ENCODE results near the gene ZNF329.

The ZNF329 gene

DNA sequence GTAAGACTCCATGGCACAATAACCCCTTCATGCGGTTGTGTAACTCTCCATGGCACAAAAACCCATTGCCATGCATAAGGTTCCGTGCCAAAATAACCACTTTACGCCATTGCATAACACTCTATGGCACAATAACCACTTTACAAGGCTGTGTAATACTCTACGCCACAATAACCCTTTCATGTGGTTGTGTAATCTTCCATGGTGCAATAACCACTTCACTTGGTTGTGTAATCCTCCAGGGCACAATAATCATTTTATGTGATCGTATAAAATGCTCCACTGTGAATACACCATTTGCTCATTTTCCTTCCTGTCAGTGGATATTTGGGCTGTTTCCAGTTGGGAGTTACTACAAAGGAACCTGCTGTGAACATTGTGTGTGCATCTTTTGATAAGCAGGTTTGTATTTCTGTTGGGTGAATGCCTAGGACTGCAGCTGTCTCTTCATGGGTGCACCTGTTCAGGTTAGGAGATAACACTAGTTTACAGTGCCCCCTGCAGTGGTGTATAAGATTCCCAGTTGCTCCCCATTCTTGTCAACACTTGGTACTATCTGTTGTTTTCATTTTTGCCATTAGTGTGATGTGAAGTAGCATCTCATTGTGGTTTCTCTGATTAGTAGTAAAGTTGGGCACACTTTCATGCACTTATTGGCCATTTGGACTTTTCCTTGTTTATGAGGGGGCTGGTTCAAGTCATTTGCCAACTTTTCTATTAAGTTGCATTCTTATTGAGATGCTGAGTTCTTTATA lies 31.4 kb downstream of the ZNF329 start:
- H3K4me3 ChIP-seq (ENCODE audit: control insufficient read depth, low read depth, low read length) = no peak overlapping the region
- DNase-seq (ENCODE audit: low read depth) = no peak
- TF ChIP-seq, protein P1, sequence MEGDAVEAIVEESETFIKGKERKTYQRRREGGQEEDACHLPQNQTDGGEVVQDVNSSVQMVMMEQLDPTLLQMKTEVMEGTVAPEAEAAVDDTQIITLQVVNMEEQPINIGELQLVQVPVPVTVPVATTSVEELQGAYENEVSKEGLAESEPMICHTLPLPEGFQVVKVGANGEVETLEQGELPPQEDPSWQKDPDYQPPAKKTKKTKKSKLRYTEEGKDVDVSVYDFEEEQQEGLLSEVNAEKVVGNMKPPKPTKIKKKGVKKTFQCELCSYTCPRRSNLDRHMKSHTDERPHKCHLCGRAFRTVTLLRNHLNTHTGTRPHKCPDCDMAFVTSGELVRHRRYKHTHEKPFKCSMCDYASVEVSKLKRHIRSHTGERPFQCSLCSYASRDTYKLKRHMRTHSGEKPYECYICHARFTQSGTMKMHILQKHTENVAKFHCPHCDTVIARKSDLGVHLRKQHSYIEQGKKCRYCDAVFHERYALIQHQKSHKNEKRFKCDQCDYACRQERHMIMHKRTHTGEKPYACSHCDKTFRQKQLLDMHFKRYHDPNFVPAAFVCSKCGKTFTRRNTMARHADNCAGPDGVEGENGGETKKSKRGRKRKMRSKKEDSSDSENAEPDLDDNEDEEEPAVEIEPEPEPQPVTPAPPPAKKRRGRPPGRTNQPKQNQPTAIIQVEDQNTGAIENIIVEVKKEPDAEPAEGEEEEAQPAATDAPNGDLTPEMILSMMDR (IDR thresholded peaks at IDR 0.05; ENCODE audit: control insufficient read depth, insufficient read depth, low read depth, low read length, missing control alignments) = no peak

DNA sequence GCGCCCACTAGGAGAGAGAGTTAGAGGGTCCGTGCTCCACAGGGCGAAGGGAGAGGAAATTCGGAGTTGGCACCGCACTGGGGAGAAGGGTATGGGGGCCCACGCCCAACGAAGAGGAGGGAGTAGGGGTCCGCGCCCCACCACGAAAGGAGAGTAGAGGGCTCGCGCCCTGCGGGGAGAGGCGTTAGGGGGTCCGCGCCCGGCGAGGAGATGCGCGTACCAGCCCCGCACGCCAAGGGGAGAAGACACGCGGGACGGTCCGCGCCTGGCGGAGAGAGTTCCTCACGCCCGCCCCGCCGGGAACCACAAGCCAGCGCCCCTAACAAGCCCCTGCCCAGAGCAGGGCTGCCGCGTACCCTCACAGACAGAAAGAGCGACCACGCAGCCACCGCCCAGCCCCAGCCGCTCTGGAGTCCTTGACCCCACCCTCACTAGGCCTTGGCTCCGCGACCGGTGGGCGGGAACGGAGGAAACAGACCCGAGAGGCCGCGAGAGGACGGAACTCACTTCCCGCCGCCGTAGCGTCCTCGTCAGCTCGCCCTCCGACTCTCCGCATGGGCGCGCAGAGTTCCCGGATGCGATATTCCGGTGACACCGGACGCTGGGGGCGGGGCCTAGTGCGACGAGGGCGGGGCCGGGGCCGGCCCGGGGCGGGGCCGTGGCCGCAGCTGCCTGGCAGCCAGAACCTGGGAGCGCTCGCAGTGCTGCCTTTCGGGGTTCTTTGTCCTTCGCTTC lies 32.6 kb downstream of the ZNF329 start:
- no peak overlapping the region for H3K4me3 ChIP-seq (ENCODE audit: control insufficient read depth, low read depth, low read length)
- no peak for DNase-seq (ENCODE audit: low read depth)
- TF ChIP-seq, protein P1 (IDR thresholded peaks at IDR 0.05; ENCODE audit: control insufficient read depth, insufficient read depth, low read depth, low read length, missing control alignments) = no peak

DNA sequence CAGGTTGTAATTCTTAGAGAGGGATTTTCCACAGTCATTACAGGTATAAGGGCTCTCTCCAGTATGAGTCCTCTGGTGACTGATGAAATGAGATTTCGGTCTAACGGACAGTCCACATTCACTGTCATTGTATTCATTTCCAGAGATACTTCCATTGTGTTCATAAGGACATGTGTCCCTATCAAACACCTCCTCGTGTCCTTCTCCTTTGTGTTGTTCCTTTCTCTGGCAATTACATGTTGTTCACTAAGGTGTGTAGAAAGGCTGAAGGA lies 42.1 kb downstream of the ZNF329 start:
- DNase-seq (ENCODE audit: low read depth) = no peak
- H3K4me3 ChIP-seq (ENCODE audit: control insufficient read depth, low read depth, low read length) = no peak overlapping the region
- TF ChIP-seq, protein P1 (IDR thresholded peaks at IDR 0.05; ENCODE audit: control insufficient read depth, insufficient read depth, low read depth, low read length, missing control alignments) = no peak

DNA sequence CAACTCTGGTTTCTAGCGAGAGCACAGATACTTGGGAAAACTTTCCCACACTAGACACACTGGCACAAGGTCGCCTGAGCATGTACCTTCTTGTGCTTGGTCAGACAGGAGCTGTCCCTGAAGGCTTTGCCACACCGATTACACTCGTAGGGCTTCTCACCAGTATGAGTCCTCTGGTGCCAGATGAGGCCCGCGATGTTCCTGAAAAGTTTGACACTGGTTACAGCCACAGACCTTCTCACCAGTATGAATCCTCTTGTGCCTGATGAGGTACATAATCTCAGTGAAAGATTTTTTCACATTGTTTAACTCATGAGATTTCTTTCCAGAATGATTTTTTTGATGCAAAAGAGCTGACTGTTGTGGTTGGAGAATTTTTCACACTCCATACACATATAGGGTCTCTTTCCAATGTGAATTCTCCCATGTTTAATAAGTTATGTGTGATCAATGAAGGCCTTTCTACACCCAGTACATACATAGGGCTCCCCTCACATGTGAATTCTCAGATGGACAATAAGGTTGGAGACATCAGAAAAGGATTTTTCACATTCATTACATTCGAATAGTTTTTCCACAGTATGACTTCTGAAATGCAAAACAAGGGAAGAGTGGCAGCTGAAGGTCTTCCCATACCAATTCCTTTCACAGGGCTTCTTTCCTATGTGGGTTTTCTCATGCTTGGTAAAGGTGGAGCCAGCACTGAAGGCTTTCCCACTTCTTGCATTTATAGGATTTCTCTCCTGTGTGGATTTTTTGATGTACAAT lies 42.6 kb downstream of the ZNF329 start:
- no peak for DNase-seq (ENCODE audit: low read depth)
- no peak overlapping the region for H3K4me3 ChIP-seq (ENCODE audit: control insufficient read depth, low read depth, low read length)
- TF ChIP-seq, protein P1 (IDR thresholded peaks at IDR 0.05; ENCODE audit: control insufficient read depth, insufficient read depth, low read depth, low read length, missing control alignments) = no peak

DNA sequence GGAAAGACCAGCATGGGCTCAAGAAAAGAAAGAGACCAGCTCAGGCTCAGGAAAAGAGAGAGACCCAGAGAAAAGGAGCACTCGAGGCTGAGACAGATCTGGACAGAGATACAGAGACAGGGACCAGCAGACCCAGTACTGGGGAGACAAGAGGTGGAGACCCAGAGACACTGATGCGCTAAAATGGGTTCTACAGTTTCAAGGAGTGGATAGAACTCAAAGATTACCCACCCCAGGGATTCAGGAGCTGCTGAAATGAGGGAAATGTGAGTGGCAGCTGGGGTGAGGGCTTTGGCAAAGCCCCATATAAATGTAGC lies 51.9 kb downstream of the ZNF329 start:
- peak overlapping the region; percentile 47 for H3K4me3 ChIP-seq (ENCODE audit: control insufficient read depth, low read depth, low read length)
- no peak for DNase-seq (ENCODE audit: low read depth)

More for the DNA sequence above, 51.9 kb downstream of the ZNF329 start:
- TF ChIP-seq, protein P1 (IDR thresholded peaks at IDR 0.05; ENCODE audit: control insufficient read depth, insufficient read depth, low read depth, low read length, missing control alignments) = no peak

Measured in AG09309 (cell line).